T1000 (cell line): ENCODE data around the gene HS3ST3B1.

Experiments
- DNase-seq: peaks from one replicate; lab custom pipeline; 2025; ENCODE audit warnings: mixed read lengths; lab: John Stamatoyannopoulos, UW

The HS3ST3B1 gene

DNA sequence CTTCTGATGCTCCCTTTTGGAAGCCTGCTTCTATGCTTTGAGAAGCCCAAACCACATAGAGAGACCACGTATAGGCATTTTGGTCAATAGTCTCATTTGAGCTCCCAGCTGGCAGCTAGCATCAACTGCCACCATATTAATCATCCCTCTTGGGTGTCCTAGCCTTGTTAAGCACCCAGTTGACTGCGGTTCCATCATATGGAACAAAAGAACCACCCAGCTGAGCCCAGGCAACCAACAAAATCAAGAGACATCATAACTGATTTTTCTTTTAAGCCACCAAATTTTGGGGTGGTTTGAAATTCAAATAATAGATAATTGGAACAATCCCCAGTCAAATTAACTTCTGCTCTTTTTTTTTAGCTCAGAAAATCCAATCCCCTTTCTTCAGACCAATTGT is 53.9 kb downstream of the HS3ST3B1 start:
- DNase-seq = no peak

DNA sequence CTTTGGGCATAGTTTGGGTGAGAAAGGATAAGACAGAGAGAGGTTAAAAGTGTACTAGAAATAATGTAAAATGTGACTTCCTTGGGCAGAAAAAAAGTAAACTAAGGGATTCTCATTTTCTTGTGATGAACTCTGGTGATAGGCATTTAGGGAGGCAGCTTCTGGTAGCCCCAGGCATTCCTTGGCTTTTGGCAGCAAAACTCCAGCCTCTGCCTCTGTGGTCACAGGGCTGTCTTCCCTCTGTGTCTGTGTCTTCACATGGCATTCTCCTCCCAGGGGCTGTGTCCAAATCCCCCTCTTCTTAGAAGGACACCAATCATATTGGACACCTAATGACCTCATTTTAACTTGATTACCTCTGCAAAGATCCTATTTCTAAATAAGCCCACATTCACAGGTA is 54.7 kb downstream of the HS3ST3B1 start:
- no peak for DNase-seq

DNA sequence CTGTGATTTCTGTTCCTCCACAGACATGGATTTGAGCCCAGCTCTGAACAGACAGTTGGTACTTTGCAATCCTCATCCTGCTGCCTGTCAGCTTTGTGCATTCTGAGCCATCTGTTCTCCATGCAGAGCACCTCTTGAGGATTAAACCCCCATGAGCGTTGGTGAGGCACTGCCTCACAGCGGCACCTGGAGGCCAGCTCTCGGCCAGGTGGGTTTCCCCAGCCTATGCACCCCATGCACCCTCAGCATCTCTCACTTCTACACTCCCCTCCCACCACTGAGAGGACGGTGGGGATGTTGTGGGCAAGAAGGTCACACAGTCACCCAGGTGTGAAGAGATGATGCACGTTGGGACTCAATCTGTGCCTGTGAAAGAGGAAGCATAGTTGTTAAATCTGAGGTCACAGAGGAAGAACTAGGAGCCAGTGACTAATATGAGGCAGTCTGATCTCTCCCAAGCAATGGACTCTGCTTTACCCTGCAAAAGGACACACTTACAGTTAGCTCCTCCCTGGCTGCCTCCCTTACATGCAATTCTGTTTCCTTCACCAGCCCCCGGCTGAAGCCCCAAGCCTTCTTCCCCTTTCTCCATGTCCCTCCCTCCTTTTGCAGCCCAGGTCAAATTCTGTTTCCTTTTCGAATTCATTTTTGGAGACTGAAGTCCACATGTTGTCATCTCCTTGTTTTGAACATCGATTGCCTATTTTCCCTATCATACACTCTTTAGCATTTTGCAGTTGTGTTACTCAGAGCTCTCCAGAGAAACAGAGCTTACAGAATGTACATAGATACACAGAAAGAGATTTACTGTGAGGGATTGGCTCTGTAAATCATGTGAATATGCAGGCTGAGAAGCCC is 58.5 kb downstream of the HS3ST3B1 start:
- no peak for DNase-seq

DNA sequence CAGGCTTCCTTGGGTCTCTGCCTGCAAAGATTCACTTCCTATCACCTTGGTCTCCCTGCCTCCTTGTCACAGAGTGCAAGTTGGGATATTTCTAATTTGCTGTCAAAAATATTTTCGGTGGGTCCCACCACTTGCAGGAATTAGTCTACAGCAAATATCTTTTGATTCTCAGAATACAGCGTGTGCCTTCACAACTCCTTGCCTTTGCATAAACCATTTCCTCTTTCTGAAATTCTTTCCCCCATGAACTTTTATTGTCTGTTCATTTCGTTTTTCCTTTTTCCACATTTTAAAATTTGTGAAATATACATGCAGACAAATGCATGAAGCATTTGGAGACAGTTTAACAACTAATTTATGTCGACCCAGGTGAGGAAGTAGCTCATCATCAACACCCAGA is 60.0 kb downstream of the HS3ST3B1 start:
- no peak for DNase-seq

DNA sequence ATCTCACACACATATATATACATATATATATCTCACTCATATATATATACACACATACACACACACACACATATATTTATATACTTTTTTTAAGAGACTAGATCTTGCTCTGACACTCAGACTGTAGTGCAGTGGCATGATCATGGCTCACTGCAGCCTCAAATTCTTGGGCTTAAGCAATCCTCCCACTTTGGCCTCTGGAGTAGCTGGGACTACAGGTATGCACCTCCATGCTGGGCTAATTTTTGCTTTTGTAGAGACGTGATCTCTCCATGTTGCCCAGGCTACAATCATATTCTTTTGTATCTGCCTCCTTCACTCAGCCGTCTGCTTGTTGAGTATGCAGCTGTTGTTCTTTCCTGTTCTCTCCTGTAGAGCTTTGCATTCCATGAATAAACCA is 60.6 kb downstream of the HS3ST3B1 start:
- DNase-seq = no peak

DNA sequence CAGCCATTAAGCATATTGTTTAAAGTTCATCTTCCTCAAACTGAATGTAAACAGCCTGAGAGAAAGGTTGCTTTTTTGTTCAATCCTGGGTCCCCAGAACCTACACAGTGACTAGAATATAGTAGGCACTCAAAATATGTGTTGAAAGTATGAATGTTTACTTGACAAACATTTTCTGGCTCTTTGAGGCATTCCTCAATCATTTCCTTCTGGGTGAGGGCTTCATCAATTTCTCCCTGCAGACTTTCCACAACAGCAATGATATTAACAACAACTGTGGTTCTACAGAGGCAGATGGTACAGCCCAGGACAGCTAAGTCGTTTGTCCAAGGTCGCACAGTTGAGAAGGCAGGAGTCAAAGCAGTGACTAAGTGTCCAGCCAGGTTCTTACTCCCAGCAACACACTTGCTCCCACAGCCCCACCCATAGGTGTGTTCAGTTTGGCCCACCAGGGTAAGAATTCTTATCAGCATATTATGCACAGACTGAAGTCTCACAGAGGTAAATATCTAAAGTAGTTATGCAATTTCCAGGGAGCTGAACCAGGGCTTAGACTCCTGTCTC is 61.1 kb downstream of the HS3ST3B1 start:
- no peak for DNase-seq

DNA sequence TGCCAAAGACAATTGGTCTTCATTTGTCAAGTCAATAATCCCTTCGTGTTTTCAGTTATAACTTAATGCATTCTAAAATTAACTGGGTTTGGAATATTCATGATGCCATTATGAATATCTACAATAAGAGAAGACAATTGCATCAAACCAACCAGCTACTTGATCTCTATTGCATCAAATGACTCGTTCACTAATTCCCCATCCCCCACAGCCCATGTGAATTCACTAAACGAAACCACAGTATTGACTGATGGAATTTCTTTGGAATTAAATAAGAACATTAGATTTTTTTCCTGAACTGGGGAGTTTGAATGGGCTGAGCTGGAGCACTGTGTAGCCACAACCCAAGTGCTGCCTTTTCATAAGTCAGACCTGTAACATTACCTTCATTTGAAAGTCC is 65.3 kb downstream of the HS3ST3B1 start:
- DNase-seq = no peak

DNA sequence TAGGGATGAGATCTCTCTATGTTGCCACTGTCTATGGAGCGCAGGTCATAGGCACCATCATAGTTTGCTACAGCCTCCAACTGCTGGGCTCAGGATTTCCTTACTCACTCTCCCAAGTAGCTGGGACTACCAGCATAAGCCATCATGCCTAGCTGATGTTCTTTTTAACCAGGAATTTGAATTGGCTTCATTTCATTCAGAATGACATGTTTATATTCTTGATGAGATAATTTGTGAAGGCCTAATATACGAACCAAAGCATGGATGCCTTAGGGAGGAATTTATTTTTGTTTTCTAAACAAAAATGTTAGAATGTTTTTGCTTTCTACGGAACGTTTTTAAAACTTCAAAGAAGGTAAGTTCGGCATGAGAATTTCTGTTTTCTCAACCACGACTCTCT is 71.6 kb downstream of the HS3ST3B1 start:
- DNase-seq = no peak

DNA sequence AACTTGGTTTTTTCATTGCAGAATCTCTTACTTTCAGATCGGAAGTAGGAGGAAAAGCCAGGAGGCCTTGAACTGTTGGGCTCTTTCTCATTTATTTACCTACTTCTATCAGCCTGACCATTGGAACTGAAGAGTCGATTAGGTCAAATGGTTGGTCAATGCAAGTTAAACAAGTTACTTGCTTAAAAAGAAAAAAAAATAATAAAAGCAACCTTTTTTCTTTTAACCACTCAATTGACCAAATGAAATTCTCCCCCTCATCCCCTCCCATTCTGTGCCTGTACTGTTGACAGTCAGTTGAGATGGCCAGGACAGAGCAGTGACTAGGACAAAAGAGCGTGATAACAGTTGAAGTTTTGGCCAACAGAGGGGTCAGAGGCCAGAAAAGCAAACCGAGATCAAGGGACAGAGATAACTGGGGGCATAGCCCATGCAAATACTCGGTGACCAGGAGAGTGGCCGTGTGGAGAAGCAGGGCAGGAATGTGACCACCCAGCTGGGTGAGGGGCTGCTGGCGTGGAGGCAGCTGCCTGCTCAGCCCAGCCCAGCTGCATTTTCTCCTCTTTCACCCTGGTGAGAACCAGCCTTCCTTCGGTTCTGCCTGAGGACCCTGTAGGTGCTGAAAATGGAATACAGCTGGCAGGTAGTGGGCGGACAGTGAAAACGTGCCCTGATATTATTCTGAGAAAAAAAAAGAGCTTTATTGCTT is 72.2 kb downstream of the HS3ST3B1 start:
- no peak for DNase-seq

DNA sequence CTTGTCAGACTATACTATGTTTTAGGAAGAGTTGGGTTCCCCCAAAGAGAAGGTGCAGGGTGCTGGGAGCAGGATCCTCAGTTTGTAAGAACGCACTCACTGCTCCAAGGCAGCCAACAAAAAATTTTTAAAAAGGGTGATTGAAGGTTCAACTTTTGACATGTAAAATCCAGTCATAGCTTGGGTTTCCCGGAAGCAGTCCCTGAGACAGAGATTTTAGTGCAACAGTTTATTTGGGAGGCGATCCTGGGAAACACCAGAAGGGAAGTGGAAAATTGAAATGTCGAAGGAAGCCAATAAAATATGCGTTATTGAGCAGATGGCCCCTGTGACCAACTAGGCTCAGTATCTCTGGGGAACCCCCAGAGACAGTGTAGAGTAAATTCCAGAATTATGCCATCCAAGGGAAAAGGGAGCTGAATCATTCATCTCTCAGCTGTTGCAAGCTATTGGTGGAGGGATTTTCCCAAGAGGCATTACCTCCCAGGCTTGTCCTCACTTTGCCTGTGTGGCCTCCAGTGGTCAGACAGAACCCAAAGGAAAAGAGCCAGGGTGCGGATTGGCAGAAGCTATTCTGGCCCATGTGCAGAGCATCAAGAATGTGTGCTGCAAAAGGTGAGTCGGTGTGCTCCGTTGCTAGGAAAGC is 72.9 kb downstream of the HS3ST3B1 start:
- no peak for DNase-seq

DNA sequence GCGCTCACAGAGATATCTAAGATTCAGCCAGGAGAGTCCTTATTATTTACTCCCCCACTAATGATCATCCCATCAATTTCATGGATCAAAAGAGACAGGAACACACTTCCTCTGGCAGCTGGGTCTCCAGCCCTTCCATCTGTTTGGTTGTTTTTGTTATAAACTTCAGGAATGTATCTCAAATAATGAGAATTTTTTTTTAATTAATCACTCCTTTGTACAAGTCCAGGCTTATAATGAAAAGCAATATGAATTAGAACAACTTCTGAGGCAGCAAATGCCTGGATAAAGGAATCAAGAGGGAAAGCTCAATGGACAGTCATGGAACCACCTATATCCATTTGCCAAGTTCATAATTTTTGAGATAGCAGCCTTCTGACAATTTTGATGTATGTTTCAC is 73.4 kb downstream of the HS3ST3B1 start:
- no peak for DNase-seq

DNA sequence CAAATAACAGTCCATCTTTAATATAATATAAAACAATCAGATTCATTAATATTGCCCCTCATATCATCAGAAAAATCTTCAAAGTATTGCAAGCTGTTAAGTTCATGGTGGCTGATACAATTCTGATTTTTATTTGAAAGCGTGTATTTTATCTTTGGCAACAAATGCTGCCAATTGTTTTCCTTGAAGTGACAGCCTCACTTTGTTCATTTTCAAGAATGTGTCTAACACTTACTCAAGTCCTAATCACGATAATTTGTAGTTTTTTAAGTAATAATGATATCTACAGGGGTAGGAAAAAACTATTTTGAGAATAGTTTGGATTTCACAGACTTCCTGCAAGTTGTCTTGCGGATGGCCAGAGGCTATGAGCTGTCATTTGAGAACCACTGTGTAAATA is 75.8 kb downstream of the HS3ST3B1 start:
- no peak for DNase-seq

DNA sequence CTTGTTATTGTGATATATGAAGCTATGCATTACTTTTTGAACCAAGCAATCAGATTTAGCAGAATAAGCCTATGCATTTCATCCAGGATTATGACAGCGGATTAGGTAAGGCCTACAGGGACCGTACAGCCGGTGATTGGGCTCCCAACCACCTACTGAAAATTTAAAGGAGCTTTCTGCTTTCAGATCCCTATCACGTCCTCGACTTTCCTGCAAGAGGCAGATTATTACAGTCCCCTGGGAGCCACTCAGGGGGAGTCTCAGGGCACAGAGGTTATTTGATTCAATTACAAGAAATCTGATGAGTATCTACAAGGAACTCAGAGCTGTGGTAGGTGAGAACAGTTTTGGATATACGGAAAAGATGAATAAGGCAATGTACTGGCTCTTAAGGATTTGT is 80.7 kb downstream of the HS3ST3B1 start:
- no peak for DNase-seq

DNA sequence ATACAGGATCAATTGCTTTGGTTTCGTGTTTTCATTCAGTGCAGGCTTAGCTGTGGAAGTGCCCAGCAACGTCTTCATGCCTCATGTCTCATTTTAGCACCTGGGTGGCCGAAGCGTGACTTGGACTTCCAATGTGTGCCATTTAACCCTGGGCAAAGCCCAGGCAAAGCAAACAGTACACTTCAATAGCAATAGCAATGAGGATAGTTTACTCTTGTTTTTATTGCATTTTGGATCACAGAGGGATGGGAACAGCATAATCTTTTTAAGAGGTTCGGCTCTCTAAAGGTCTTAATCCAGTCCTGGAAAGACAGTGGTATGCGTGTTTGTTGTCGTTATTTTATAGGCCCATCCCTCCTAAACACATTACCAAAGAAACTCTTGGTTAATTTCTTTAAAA is 86.2 kb downstream of the HS3ST3B1 start:
- DNase-seq = no peak

DNA sequence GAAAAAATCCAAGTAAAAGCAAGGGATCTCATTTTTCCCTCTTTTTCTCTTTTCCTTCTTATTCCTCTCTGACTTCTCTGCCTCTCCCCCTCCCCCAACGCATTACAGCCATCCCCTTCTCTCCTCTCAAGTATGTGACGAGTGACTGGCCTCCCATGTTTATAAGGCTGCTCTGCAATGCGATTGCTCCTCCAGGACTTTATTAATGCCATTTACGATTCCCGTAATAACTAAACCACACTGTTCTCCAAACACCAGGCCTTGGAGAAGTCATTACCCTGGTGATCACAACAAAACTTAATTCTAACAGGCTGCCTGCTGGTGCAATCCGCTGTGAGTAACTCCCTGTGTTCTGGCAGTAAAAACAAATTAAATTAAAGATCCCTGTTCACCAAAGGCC is 88.8 kb downstream of the HS3ST3B1 start:
- DNase-seq = no peak

DNA sequence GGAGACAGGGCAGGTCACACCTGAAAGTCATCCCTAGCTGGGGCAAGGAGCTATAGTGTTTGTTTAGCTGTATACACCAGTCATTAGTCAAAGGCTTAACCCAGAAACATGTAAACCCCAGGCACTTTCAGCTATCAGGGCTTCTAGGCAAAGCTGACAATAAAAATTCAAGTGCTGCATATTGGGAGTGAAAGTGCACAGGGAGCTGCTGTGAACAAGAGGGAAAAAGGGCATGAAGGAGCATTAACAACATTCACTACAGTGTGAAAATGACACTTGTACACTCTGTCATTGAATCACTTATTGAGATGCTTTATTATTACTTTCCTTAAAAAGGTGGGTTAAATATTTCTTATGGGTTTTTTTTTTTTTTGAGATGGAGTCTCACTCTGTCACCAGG is 92.8 kb downstream of the HS3ST3B1 start:
- DNase-seq = no peak

DNA sequence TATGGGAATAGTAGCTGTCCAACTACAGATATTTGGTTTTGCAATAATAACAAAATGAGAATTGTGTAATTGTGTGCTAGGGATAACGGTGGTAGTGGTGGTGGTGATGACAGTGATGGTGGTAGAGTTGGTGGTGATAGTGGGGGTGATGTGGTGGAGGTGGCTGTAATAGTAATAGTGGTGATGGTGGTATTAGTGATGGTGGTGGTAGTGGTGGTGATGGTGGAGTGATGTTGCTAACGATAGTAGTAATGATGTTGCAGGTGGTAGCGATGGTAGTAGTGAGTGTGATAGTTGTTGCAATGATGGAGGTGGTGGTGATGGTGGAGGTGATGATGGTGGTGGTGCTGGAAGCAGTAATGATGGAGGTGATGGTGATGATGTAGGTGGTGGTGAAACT is 94.4 kb downstream of the HS3ST3B1 start:
- DNase-seq = no peak

DNA sequence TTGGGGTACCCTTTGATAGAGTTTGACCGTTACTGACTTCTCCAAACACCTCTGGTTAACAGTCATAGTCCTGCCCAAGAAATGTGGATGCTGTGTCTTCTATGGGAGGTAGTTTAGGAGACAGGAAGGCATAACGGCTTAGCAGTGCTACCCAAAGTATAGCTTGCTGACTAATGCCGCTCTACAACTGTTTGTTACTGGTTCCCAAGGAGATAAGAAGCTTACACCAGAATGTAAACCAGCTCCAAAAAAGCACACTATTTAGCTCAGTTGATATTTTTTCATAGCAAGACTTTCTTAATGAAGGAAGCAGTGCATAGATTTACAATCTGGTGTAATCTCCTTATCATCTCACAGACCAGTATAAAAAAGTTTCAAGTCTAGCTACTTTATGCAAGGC is 95.7 kb downstream of the HS3ST3B1 start:
- no peak for DNase-seq

DNA sequence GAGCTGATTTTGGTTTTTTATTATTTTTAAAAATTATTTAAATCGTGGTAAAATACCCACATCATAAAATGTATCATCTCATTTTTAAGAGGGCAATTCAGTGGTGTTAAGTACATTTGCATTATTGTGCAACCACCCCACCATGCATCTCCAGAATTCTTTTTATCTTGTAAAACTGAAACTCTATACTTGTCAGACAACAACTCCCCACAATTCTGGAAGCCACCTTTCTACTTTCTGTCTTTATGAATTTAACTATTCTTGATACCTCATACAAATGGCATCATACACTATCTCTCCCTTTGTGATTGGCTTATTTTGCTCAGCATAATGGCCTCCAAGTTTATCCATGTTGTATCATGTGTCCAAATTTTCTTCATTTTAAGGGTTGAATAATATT is 97.9 kb downstream of the HS3ST3B1 start:
- DNase-seq = no peak
